Measurements from ENCODE around the gene SEPTIN1.
A peak's percentile ranks its signal among the peaks of the same experiment; 100 is the strongest.
"Not testable (repeated sequence)": the region's sequence is repeated elsewhere in the genome, so short reads cannot be mapped to it uniquely, and the experiment has no call there.

SEPTIN1 gene

GRCh38 chr16:30337964-30338357, 44.4 kb downstream of the SEPTIN1 start:
- not testable (repeated sequence) for DNase-seq

GRCh38 chr16:30335598-30336474, 46.5 kb downstream of the SEPTIN1 start:
- no peak for DNase-seq

GRCh38 chr16:30335028-30335597, 47.2 kb downstream of the SEPTIN1 start:
- DNase-seq: peak; percentile 87

- DNase-seq: peak; percentile 86
These were observed 47.8 kb downstream of the SEPTIN1 start for GRCh38 chr16:30334473-30334989.

Data from activated CD4-positive, CD25-positive, alpha-beta regulatory T cell treated with anti-CD3 and anti-CD28 coated beads, Interleukin-2, amount 50 U/mL, for 72 hours (primary cell).